ENCODE results near the gene KCTD3.

KCTD3 gene

GRCh38 chr1:215645182-215645581 lies 78.1 kb downstream of the KCTD3 start:
- Mint-ChIP-seq H3K4me3 (no peak overlapping the region), H3K27ac (no peak overlapping the region), H3K36me3 (ENCODE audit: low read depth) (no peaks in the 10 kb centered on the region), H3K4me1 (no peaks in the 10 kb centered on the region), H3K9me3 (no peaks in the 10 kb centered on the region), H3K27me3 (ENCODE audit: low read depth, poor library complexity) (peaks cover 4% of the 10 kb centered on the region)
- DNase-seq: no peak
- no peak for TF ChIP-seq CTCF (IDR thresholded peaks at IDR 0.05)

- no peak overlapping the region for H3K27ac Mint-ChIP-seq
- H3K9me3 Mint-ChIP-seq: no peaks in the 10 kb centered on the region
- no peaks in the 10 kb centered on the region for H3K36me3 Mint-ChIP-seq (ENCODE audit: low read depth)
- H3K4me3 Mint-ChIP-seq: no peak overlapping the region
- DNase-seq: no peak
- no peak for TF ChIP-seq CTCF (IDR thresholded peaks at IDR 0.05)
- peaks cover 4% of the 10 kb centered on the region for H3K27me3 Mint-ChIP-seq (ENCODE audit: low read depth, poor library complexity)
- H3K4me1 Mint-ChIP-seq: peaks cover 5% of the 10 kb centered on the region
These were observed 78.8 kb downstream of the KCTD3 start for GRCh38 chr1:215645861-215646260.

GRCh38 chr1:215647738-215648137 lies 80.6 kb downstream of the KCTD3 start:
- no peak overlapping the region for H3K27ac Mint-ChIP-seq
- H3K9me3 Mint-ChIP-seq: no peaks in the 10 kb centered on the region
- H3K36me3 Mint-ChIP-seq (ENCODE audit: low read depth): no peaks in the 10 kb centered on the region
- DNase-seq: no peak
- no peak overlapping the region for H3K4me3 Mint-ChIP-seq
- no peak for TF ChIP-seq CTCF (IDR thresholded peaks at IDR 0.05)
- peaks cover 4% of the 10 kb centered on the region for H3K27me3 Mint-ChIP-seq (ENCODE audit: low read depth, poor library complexity)
- H3K4me1 Mint-ChIP-seq: peaks cover 9% of the 10 kb centered on the region

GRCh38 chr1:215648957-215649356 lies 81.9 kb downstream of the KCTD3 start:
- Mint-ChIP-seq H3K27ac (no peak overlapping the region), H3K4me3 (no peak overlapping the region), H3K27me3 (ENCODE audit: low read depth, poor library complexity) (peaks cover 3% of the 10 kb centered on the region), H3K9me3 (no peaks in the 10 kb centered on the region), H3K36me3 (ENCODE audit: low read depth) (no peaks in the 10 kb centered on the region), H3K4me1 (peaks cover 9% of the 10 kb centered on the region)
- TF ChIP-seq CTCF (IDR thresholded peaks at IDR 0.05): no peak
- DNase-seq: no peak

GRCh38 chr1:215650446-215651149 lies 83.5 kb downstream of the KCTD3 start:
- Mint-ChIP-seq H3K4me1 (peaks cover 9% of the 10 kb centered on the region), H3K9me3 (no peaks in the 10 kb centered on the region), H3K27me3 (ENCODE audit: low read depth, poor library complexity) (no peaks in the 10 kb centered on the region), H3K4me3 (no peak overlapping the region), H3K36me3 (ENCODE audit: low read depth) (no peaks in the 10 kb centered on the region), H3K27ac (no peak overlapping the region)
- DNase-seq: no peak
- TF ChIP-seq CTCF (IDR thresholded peaks at IDR 0.05): no peak

- TF ChIP-seq CTCF (IDR thresholded peaks at IDR 0.05): no peak
These were observed 84.8 kb downstream of the KCTD3 start for GRCh38 chr1:215651867-215652266.

More at GRCh38 chr1:215651867-215652266, 84.8 kb downstream of the KCTD3 start:
- H3K4me1 Mint-ChIP-seq: peaks cover 9% of the 10 kb centered on the region
- no peaks in the 10 kb centered on the region for H3K36me3 Mint-ChIP-seq (ENCODE audit: low read depth)
- DNase-seq: no peak
- no peaks in the 10 kb centered on the region for H3K27me3 Mint-ChIP-seq (ENCODE audit: low read depth, poor library complexity)
- H3K9me3 Mint-ChIP-seq: no peaks in the 10 kb centered on the region
- no peak overlapping the region for H3K4me3 Mint-ChIP-seq
- H3K27ac Mint-ChIP-seq: no peak overlapping the region

Data from nephron progenitor cell (in vitro differentiated cells).